ENCODE measurements around the gene RGS8.

DNA sequence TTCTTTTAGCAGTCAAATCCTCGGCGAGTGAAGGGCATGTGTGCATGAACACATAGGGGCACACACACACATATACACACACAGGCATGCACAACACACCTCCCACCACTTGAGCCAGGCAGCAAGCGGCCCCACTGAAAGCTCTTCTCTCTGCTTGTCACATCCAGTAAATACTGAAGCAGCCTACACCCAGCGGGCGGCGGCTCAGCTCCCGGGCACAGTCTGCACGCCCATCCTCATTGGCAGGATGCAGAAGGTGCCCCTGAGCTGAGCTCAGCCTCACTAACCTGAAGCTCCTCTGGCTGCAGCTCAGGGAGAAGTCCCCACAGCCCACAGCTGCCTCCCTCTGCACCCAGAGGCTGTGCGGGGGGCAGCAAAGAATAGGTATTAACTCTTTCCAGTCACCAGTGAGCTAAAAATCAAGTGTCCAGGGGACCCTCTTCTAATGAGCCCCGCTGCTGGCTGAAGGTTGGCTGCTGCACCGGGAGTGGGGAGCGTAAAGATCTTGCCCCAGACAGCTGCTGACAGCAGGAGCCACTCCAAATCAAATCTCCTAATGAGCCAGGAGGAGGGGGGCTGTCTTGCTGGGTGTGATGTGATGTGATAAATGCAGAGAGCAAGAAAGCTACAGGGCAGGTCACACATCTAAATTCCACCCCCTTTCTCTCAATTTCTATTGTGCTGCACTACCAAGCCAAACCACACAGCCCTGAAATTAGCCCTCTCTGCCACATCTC, 12.5 kb downstream of the RGS8 start:
- TF ChIP-seq, protein P1, sequence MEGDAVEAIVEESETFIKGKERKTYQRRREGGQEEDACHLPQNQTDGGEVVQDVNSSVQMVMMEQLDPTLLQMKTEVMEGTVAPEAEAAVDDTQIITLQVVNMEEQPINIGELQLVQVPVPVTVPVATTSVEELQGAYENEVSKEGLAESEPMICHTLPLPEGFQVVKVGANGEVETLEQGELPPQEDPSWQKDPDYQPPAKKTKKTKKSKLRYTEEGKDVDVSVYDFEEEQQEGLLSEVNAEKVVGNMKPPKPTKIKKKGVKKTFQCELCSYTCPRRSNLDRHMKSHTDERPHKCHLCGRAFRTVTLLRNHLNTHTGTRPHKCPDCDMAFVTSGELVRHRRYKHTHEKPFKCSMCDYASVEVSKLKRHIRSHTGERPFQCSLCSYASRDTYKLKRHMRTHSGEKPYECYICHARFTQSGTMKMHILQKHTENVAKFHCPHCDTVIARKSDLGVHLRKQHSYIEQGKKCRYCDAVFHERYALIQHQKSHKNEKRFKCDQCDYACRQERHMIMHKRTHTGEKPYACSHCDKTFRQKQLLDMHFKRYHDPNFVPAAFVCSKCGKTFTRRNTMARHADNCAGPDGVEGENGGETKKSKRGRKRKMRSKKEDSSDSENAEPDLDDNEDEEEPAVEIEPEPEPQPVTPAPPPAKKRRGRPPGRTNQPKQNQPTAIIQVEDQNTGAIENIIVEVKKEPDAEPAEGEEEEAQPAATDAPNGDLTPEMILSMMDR (conservative IDR thresholded peaks at IDR 0.05; ENCODE audit: low read depth, low read length): no peak
- no peak for TF ChIP-seq POLR2A (IDR thresholded peaks at IDR 0.05; ENCODE audit: low read depth, low read length)
- no peak for TF ChIP-seq USF2 (IDR thresholded peaks at IDR 0.05; ENCODE audit: low read depth, low read length)

Data from IMR-90 (cell line).